Measurements from ENCODE around the gene KCNH1. TPM values are rescaled to one million over a fixed set of nuclear protein-coding genes. Genes with fewer than 3 reads are reported as not detected.
A peak's percentile ranks its signal among the peaks of the same experiment; 100 is the strongest.
"Not testable (repeated sequence)": the region's sequence is repeated elsewhere in the genome, so short reads cannot be mapped to it uniquely, and the experiment has no call there.

Gene KCNH1
- total RNA-seq, 1 experiment from 2014 or later = 5.3 TPM

DNA sequence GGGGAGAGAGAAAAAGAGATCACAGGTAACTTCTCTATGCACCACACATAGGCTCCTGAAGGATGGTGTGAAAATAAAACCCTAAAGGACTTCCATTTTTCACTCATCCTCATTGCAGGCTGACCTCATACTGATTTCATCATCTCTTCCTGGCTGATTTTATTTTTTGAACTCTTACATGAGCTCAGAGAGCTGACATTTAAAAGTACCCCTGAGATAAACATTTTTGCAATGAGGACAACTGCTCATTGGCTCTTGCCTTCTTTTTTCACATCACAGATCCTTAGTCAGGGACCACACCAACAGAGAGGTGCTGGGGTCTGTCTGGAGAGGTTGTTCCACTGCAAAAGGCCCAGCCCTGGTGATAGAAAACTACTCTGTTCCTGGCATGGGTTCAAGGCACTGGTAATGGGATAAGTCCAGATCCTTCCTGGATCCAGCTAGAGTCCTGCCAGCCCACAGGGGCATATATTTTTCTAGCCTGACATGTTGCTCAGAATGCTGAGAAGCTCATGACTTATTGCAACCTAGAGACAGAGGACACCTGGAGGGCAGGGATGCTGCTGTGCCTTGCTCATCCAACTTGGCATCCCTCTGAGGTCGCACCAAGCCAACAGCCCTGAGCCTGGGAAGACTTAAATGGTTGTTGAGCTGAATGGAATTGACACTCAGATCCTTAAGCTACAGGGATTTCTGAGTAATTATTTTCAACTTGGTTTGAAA lies 445.3 kb downstream of the KCNH1 start:
- no peak for DNase-seq (ENCODE audit: low spot score)

DNA sequence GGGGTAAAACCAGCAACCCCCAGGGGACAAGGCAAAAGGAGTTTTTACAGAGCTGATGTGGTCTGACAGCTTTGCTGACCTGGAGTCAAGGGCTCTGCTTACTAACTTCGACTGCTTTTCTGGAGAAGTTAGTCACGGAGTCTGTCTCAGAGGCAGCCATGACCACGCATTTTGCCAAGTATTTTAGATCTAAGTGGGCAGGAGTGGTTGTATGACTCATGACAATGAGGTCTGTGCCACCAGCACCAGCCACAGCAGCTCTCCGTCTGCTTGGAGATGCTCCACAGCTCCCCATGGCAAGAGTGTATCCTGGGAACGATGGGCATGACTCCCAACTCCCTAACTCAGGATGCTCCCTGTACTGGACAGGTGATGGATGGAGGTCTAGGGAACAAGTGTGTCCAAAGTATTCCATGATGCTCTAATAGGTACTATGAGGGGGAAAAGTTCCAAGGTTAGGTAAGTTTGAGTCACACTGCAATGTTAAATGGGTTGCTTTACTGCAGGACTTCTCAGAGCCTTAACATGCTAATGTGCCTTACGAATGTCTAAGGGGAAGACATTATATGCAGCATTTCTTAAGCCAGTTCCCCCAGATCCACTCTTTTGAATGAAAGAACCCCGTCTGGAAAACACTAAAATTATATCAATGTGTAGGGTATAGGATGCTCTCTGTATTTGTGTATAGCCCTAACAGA lies 446.2 kb downstream of the KCNH1 start:
- DNase-seq (ENCODE audit: low spot score) = peak; percentile 95

DNA sequence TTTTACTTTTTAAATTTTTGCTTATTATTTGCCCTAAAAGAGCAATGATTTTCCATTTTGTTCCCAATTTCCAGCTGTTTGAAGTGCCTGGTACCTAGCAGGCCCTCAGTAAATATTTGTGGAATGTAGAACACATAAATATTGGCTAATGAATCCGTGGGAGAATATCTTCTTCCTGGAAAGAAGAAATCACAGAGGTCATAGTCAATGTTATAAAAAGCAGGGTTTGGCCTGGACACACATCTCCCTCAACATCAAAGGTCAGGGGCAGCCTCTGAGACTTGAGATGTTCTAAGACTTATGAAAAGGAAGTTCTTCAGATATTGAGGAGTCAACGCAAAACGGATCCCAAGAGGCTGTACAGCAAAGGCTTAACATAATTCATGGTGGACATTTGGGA lies 447.1 kb downstream of the KCNH1 start:
- no peak for DNase-seq (ENCODE audit: low spot score)

DNA sequence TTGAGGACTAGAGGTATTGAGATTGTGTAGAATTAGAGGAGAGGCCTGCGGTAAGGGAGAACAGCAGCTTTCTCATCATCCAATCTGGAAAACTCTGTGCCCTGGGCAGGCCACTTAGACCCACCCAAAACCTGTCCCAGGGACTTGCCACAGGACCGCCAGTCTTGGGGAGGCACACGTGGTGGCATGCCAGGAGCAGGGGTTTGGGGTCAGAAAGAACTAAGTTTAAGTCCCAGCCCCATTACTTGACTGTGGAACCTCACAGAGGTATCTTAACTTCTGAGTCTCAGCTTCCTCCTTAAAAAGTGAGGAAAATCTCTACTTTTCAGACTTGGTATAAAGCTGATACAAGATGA lies 448.7 kb downstream of the KCNH1 start:
- no peak for DNase-seq (ENCODE audit: low spot score)

DNA sequence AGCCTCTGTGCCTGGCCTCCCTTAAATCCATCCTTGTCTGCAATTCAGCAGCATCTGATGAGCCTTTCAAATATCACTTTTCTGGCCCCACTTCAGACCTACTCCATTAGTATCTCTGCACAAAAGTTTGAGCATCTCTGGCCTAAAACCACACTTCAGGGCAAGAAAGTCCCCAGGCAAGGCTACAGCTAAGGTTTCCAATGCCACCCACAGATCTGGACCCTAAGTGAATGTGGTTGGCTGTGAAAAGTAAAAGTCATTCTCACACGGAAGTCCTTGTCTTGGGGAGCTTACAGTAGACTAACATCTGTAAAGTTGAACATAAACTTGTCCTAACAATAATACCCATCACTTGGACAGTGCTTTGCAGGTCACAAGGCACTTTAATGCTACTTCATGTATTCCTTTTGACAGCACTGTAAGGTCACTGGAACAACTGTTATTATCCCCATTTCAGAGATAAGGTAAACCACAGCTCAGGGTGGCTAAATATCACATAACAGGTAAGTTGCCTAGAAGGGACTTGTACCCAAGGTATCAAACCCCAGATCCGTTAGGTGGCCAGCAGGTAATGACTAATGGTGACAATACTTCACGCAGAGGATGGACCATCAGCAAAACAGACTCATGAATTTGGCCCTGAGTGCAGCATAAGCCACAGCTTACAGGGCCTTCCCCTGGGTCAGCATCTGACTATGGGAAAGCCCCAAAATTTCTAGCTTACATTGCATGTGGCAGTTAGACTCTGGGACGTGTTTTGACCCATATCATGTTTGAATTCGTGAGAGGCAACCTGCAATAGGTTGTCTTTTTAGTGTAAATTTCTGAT lies 449.3 kb downstream of the KCNH1 start:
- no peak for DNase-seq (ENCODE audit: low spot score)

DNA sequence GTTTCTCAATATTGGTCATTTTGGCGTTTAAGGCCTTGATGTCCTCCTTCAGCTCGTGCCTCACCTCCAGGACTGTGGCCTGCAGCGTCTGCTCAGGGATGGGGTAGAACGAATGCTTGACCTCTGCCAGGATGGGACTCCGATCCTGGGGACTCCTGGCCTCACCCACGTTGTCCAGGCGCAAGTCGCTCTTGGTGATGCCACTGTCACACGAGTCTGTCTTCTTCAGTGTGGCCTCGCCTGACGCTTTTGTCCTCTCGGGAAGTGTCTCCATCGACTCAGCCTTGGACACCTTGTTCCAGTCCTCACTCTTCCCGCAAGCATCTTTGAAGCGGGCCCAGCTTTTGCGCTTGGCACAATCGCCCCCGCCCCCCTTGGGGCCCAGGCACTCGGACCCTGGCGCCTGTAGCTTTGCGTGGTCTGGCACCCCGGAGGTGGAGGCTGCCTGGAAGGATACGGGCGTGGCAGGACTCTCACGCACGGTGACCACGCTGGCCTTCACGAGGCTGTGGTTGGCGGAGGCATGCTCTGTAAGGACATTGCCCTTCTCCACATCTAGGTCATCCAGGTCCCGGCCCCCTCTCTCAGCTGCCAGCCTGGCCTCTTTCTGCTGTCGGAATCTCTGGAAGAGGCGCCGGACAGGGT lies 450.4 kb downstream of the KCNH1 start:
- no peak for DNase-seq (ENCODE audit: low spot score)

DNA sequence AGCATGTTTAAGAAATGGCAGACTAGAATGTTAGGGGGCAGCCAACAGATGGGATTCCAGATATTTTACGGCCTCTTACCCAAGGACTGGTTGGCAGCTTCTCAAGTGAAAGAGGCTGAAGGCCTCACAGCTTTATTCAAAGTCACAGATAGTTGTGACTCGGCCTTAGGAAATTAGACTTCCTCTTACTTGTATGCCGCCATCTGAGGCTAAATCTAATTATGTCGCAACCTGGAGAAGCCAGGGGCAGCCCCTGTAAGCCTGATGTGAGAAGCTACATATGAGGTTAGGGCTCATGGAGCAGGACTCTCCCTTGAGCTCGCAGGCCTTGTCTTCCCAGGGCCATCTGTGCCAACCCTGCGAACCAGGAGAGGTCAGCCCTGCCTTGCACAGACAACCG lies 452.8 kb downstream of the KCNH1 start:
- DNase-seq (ENCODE audit: low spot score) = no peak

DNA sequence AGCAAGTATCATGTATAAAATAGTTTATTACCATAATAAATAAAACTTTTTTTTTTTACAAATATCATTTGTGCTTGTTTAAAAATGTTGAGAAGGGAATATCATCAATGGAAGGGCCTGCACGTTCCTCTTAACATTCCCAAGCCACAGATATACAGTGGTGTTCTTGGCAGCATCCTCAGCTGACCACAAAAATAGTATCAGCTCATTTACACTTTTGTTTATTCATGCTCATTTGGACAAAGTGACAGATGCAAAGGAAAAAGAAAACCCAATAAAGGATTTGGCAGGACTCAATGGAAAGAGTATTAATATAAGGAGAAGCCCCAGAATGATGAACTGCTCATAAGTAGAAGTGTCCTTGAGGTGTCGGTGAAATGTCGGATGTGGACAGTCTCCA lies 455.6 kb downstream of the KCNH1 start:
- no peak for DNase-seq (ENCODE audit: low spot score)

DNA sequence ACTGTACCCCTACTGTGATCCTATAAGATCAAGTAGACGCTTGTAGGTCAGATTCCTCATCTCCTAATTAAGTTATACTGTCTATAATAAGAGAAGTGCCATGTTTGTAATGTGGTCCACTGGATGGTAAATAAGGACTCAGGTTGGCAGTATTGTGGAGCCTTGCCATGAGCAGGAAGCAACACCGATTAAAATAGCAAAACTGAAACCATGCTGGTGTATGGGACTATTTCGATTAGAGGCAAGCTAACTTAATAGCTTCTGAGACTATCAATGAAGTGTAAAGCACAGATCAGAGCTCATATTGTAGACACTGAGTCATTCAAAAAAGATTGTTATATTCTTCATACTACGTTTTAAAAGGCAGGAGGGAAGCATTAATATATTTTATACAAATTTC lies 456.4 kb downstream of the KCNH1 start:
- DNase-seq (ENCODE audit: low spot score) = no peak

DNA sequence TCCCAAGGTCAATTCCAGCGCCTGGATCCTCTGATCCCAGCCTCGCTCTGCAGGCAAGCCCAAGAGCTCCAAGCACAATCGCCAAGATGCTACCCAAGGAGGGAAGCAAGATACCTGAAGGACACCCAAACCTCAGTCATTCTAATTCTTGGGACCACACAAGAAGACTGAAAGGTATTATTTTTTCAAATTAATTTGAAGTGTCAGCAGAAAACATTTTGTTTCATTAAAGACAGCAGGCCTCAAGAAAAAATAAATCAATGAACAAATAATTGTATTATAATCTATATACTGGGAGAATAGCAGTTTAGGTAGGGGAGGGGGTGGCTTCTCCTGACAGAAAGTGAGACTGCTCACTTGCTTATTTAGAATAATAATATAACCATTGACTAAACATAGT lies 457.4 kb downstream of the KCNH1 start:
- no peak for DNase-seq (ENCODE audit: low spot score)

DNA sequence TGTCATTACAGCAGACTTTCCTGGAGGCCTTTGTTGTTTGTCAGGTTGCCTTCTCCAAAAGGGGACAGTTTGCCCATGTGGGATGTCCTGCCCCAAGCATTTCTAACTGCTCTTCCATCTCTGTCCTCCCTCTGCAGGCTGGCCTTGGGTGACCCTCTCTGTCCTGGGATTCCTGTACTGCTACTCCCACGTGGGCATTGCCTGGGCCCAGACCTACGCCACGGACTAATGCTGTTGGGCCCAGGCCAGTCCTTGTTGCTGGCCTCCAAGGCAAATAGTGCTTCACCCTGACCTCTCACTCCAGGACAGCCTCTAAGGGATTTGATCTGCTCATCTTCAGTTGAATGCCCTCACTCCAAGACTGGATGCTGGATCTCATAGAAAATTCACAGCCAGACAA lies 459.8 kb downstream of the KCNH1 start:
- DNase-seq (ENCODE audit: low spot score) = no peak

DNA sequence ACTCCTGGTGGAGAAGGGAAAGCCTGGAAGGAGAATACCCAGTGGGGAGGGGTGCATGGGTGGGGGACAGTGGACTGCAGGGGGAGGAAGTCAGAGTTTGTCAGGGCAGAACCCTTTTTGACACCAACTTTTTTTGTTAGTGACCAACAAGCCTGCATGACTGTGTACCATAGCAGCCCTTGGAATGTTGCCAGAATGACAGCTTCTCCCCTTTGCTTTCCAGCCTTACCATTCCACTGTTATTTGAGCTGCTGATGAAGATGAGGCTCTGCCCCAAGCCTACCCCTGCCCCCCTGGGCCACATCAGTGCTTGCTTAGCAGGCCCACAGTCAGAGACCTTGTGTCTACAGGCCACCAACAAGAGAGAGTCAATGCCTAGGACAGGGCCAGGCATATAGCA lies 464.0 kb downstream of the KCNH1 start:
- no peak for DNase-seq (ENCODE audit: low spot score)

DNA sequence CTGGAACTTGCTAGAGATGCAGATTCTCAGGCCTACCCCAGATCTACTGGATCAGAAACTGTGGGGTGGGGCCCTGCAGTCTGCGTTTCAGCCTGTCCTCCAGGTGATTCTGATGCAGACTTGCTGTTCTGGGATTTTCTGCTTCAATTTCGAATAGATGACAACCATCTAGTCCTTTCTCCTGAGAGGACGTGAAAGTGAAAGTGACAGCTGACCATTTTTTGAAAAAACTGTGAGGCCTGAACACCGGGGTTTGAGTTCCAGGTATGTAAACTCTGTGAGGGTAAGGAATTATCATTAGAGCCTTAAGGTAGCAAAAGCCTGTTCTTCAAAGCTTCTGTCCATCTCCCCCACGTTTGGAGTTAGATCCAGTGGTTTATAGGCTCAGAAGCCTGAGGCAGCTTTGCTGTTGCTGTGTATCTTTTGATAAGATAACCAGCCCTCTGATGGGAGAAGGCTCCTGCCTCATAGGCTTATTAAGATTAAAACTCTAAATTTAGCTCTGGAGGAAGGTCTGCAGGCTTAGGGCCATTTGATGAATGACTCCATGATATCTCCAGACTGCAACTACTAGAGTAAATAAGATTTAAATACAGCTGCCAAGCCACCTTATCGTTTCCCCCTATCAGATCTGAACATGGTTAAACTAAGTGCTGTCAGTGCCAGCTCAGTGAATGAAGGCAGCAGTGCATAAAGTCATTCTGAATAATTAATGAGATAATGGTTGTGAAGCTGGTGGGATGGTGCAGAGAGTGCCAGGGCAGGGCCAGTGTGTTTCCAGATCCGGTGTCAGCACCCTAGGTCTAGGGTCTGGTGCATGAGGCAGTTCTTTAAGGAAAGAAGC lies 470.0 kb downstream of the KCNH1 start:
- DNase-seq (ENCODE audit: low spot score) = peak; percentile 45

DNA sequence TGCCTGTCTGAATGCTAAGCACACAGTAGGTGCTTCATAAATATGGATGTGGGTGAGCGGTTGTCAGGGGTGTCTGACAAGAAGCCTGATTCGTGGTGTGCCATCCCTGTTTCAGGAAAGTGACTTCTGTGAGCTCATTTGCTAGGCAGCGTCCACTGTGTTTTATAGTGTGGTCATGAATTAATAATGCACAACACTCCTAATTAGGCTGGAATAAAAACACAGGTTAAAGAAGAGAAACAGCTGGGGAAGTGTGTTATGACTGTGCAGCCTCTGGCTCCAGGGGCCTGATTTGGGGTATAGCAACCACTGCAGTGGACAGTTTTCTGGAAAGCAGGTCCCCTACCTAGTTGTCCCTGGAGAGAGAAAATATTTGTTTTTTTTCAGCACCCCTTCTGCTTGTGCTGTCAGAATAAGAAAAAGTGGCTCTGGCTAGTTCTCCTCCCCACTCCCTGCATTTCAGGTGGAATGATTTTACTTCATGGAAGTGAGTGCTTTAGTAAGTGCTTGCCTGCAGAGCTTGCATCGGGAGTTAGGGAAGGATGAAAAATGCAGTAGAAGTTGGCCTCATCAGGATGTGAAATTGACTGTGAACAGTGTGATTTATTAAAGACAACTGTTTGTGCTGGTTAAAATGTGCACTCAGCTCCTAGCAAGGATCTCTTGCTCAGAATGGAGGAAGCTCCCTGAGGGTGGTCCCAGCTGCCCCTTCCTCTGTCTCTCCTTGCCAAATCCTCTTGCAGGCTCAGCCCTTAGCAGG lies 471.5 kb downstream of the KCNH1 start:
- no peak for DNase-seq (ENCODE audit: low spot score)

DNA sequence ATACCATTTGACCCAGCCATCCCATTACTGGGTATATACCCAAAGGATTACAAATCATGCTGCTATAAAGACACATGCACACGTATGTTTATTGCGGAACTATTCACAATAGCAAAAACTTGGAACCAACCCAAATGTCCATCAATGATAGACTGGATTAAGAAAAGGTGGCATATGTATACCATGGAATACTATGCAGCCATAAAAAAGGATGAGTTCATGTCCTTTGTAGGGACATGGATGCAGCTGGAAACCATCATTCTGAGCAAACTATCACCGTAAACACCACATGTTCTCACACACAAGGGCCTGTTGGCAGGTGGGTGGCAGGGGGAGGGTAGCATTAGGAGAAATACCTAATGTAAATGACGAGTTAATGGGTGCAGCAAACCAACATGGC lies 472.4 kb downstream of the KCNH1 start:
- not testable (repeated sequence) for DNase-seq (ENCODE audit: low spot score)

DNA sequence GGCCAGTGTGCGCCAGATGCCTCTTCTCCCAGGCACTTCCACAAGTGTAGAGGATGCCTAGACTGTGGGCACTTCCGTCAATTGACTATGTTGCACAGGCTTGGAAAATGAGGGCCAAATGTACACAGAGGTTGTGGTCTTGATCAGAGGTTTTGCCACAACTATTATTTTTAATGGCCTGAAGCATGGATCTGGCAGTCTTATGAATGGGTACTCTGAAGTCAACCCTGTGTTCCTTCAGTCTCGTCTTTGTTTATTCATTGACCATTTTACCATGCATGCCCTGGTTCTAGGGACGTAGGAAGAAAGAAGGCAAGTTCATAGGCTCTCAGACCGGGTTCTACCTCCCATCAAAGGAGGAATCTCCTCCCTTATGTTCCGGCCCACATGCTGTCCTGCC lies 476.1 kb downstream of the KCNH1 start:
- no peak for DNase-seq (ENCODE audit: low spot score)

DNA sequence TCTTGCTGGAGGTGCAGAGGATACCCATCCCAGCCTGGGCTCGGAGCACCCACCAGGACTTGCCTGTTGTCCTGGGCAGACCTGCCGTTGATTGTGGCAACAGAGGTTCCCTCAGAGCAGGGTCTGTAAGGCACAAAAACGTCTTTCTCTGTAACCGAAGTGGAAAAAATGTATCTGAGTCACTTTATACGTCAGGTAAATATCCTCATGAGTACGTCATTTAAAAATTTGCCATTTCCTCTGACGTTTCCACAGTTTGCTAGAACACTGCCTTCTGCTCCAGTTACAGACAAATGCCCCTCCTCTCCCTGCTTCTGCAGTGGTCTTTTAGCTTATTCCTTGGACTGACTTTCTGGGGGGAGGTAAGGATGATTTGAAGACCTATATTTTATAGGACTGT lies 478.4 kb downstream of the KCNH1 start:
- DNase-seq (ENCODE audit: low spot score) = peak; percentile 46

DNA sequence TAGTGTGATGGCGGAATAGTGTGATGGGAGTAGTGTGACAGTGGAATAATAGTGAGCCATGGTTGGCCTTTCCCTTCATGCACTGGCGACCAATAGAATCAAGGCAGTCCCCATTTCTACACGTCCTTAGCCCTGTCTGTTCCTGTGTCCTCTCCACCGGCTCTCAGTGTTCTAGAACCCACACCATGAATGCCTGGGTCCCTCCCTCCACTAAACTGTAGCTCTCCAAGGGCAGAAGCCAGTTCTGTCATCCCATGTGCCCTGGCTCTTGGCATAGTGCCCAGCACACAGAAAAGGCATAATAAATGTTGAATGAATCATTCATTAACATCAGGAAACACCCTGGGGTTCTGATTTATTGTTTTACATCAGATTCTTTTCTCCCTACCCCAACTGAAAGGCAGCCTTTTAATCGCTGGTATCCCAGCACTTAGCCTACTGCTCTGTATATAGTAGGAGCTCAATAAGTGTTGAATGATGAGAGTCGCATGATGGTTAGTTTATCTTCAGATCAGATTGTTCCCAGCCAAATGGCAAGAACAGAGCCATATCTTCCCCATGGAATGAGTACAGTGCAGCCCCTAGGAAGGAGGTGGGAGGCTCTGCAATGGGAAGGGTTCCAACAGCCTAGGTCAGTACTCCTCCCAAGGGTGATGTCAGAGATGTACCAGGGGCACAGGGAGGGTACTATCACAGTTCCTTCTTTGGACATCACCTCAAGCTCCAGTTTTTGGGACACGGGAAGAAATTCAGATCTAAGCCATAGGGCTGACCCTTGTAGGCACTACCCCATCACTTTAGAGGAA lies 479.6 kb downstream of the KCNH1 start:
- peak; percentile 83 for DNase-seq (ENCODE audit: low spot score)

DNA sequence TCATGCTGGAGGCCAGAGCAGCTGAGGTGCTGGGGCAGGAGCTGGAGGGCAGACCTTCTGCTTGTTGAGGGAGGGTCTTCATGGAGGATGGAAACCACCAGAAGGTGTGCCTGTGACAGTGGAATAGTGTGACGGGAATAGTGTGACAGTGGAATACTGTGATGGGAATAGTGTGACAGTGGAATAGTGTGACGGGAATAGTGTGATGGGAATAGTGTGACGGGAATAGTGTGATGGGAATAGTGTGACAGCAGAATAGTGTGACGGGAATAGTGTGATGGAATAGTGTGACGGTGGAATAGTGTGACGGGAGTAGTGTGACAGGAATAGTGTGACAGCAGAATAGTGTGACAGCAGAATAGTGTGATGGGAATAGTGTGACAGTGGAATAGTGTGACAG lies 480.2 kb downstream of the KCNH1 start:
- DNase-seq (ENCODE audit: low spot score) = peak; percentile 14

All from A172 (cell line).